K562 (cell line): Measurements from ENCODE around the gene ACO2. TPM values are rescaled to one million over a fixed set of nuclear protein-coding genes. Genes with fewer than 3 reads are reported as not detected.

Experiments used
- ARID1B ChIP-seq: fragments of 450-650 bp; IDR thresholded peaks from 2 replicates; pipeline ENCODE4 v1.6.1; 2016; ENCODE audit warnings: antibody characterized with exemption, mild to moderate bottlenecking, inconsistent platforms
- ATF1 ChIP-seq, 2 experiments: fragments of 450-650 bp in 1 of 2; IDR thresholded peaks; 2 replicates each; pipeline ENCODE4 v1.6.1; 2016; ENCODE audit warnings: missing compliant biosample characterization in 1 of 2, missing genetic modification characterization in 1 of 2
- CXXC5 ChIP-seq: fragments of 250-450 bp; sonication (Bioruptor Pico); IDR thresholded peaks from 2 replicates; pipeline ENCODE4 v1.8.0; 2022; ENCODE audit warnings: inconsistent platforms, mild to moderate bottlenecking, moderate library complexity
- DPF2 ChIP-seq: fragments of 450-650 bp; IDR thresholded peaks from 2 replicates; pipeline ENCODE4 v1.6.1; 2016
- FOXM1 ChIP-seq, 2 experiments: fragments of 450-650 bp in 1 of 2; sonication (generic) in 1 of 2; formaldehyde crosslinking in 1 of 2; IDR thresholded peaks; 2 replicates each; pipeline versions ENCODE4 v1.6.1 to v1.9.0; 2017 to 2022; ENCODE audit warnings: low read depth in 2 of 2, mild to moderate bottlenecking in 2 of 2, missing genetic modification reagents in 1 of 2, moderate library complexity in 1 of 2
- GTF2A2 ChIP-seq: IDR thresholded peaks from 2 replicates; pipeline ENCODE4 v1.6.1; 2016; ENCODE audit warnings: mild to moderate bottlenecking, missing genetic modification characterization, missing compliant biosample characterization
- LEF1 ChIP-seq: fragments of 450-650 bp; IDR thresholded peaks from 2 replicates; pipeline ENCODE4 v1.6.1; 2016; ENCODE audit warnings: mild to moderate bottlenecking
- MBD2 ChIP-seq: sonication (generic); IDR thresholded peaks from 2 replicates; pipeline ENCODE4 v1.6.1; 2016; ENCODE audit warnings: low read depth, borderline replicate concordance
- NFYB ChIP-seq: IDR thresholded peaks from 2 replicates; pipeline ENCODE4 v1.6.1; 2011; ENCODE audit warnings: mild to moderate bottlenecking, moderate library complexity; ENCODE audit not compliant: insufficient read length; ENCODE audit errors: extremely low read depth
- NRF1 ChIP-seq, 2 experiments: fragments of 450-650 bp; IDR thresholded peaks in 1 of 2; conservative IDR thresholded peaks in 1 of 2; 2 replicates each; pipeline ENCODE4 v1.6.1; 2014; ENCODE audit warnings: mild to moderate bottlenecking in 2 of 2
- POLR2G ChIP-seq: fragments of 200-400 bp; formaldehyde crosslinking; IDR thresholded peaks from 2 replicates; pipeline ENCODE4 v1.6.1; 2017; ENCODE audit warnings: low read depth, mild to moderate bottlenecking, antibody characterized with exemption, low read length, moderate library complexity
- RAD21 ChIP-seq, 2 experiments: fragments of 250-450 bp in 1 of 2; fragments of 450-650 bp in 1 of 2; sonication (Bioruptor Pico) in 1 of 2; formaldehyde crosslinking in 1 of 2; IDR thresholded peaks in 1 of 2; conservative IDR thresholded peaks in 1 of 2; 2 replicates each; pipeline versions ENCODE4 v1.4.0 to v1.8.0; 2020 to 2022; ENCODE audit warnings: mild to moderate bottlenecking in 2 of 2, moderate library complexity in 1 of 2
- RFX1 ChIP-seq: fragments of 450-650 bp; IDR thresholded peaks from 2 replicates; pipeline ENCODE4 v1.6.1; 2016; ENCODE audit warnings: mild to moderate bottlenecking, moderate library complexity
- SIN3A ChIP-seq, 2 experiments: fragments of 150-350 bp in 1 of 2; IDR thresholded peaks; 2 replicates each; pipeline ENCODE4 v1.6.1; 2011 to 2016; ENCODE audit warnings: borderline replicate concordance in 2 of 2, low read depth in 2 of 2, low read length in 2 of 2, mild to moderate bottlenecking in 2 of 2, moderate library complexity in 2 of 2; ENCODE audit not compliant: control insufficient read depth in 1 of 2
- SIN3B ChIP-seq: fragments of 450-650 bp; IDR thresholded peaks from 2 replicates; pipeline ENCODE4 v1.6.1; 2017; ENCODE audit warnings: low read depth, mild to moderate bottlenecking, moderate library complexity
- TCF15 ChIP-seq: fragments of 250-450 bp; sonication (Bioruptor Pico); IDR thresholded peaks from 2 replicates; pipeline ENCODE4 v1.8.0; 2022; ENCODE audit warnings: moderate library complexity, mild to moderate bottlenecking, inconsistent platforms
- TFAP4 ChIP-seq: sonication (generic); formaldehyde crosslinking; IDR thresholded peaks from 2 replicates; pipeline ENCODE4 v1.8.0; 2022; ENCODE audit warnings: missing genetic modification reagents, mild to moderate bottlenecking, moderate library complexity, borderline replicate concordance
- TFE3 ChIP-seq: fragments of 450-650 bp; formaldehyde crosslinking; IDR thresholded peaks from 2 replicates; pipeline ENCODE4 v1.4.0; 2020; ENCODE audit warnings: mild to moderate bottlenecking, mixed read lengths
- TRIM28 ChIP-seq: fragments of 450-650 bp; IDR thresholded peaks from 2 replicates; pipeline ENCODE4 v1.6.1; 2017
- YY1 ChIP-seq, 3 experiments: IDR thresholded peaks; 2 replicates each; pipeline ENCODE4 v1.6.1; 2011; ENCODE audit warnings: low read length in 2 of 3, mild to moderate bottlenecking in 2 of 3, moderate library complexity in 2 of 3, borderline replicate concordance in 1 of 3, control low read depth in 1 of 3, low read depth in 1 of 3; ENCODE audit not compliant: insufficient read depth in 3 of 3, insufficient replicate concordance in 2 of 3, control insufficient read depth in 1 of 3, insufficient read length in 1 of 3; ENCODE audit errors: extremely low read depth in 1 of 3
- ZBTB12 ChIP-seq: fragments of 250-450 bp; sonication (Bioruptor Pico); IDR thresholded peaks from 2 replicates; pipeline ENCODE4 v1.4.0; 2020
- ZNF143 ChIP-seq: sonication (generic); formaldehyde crosslinking; IDR thresholded peaks from 2 replicates; pipeline ENCODE4 v1.9.0; 2022; ENCODE audit warnings: mild to moderate bottlenecking, missing genetic modification reagents
- polyA plus RNA-seq, 8 experiments: library from polyadenylated mRNA; depleted of rRNA in 4 of 8; stranded (reverse) in 5 of 8; unstranded in 3 of 8; fragments of >200 nt; fragmentation: Nextera tagmentation in 2 of 8; fragmentation: Illumina TruSeq in 1 of 8; extraction: Ambion mirVana in 2 of 8; extraction: Trizol in 1 of 8; gene quantifications; 2 replicates each; pipeline versions ENCODE4 v1.2.1 to v1.2.3, GENCODE V29; 2011 to 2014; ENCODE audit warnings: inconsistent platforms in 1 of 8, missing spikeins in 1 of 8
- total RNA-seq, 7 experiments: library from RNA; depleted of rRNA in 6 of 7; stranded (reverse); fragments of >200 nt in 6 of 7; fragmentation: Illumina TruSeq in 2 of 7; extraction: Trizol in 2 of 7; gene quantifications; 2 replicates each; pipeline versions ENCODE4 v1.2.1 to v1.2.3, GENCODE V29; 2011 to 2021; ENCODE audit warnings: low replicate concordance in 1 of 7

ACO2 gene
- total and polyA plus RNA-seq, 9 of the 15 experiments (the other 6 are each of a cell fraction or from before 2014, with no cell fraction given) = 16.2 to 119 (median 43.2) TPM

GRCh38 chr22:41448189-41448808, 20.6 kb upstream of the ACO2 start (continued):
- TF ChIP-seq LEF1 (no peak), POLR2G (no peak), SIN3B (no peak), NFYB (peak; percentile 46), CXXC5 (CRISPR knock-in tag) (peak; percentile 55), GTF2A2 (tag) (no peak), MBD2 (peak; percentile 51; the same call in 1 of the 2 replicates), FOXM1 (IDR thresholded peaks at IDR 0.05; ENCODE audit: low read depth) (no peak), FOXM1 (CRISPR knock-in tag; IDR thresholded peaks at IDR 0.05; ENCODE audit: low read depth) (peak; percentile 41; the same call in 1 of the 2 replicates), NRF1 (conservative IDR thresholded peaks at IDR 0.05 in 1 of 2, IDR thresholded peaks at IDR 0.05 in 1 of 2) (peak; percentile 90 to 91), ZBTB12 (CRISPR knock-in tag) (0 out of 2 replicates have a peak, but pooled peaks have one; percentile 44), TFE3 (CRISPR knock-in tag) (no peak), ARID1B (peak; percentile 39), YY1 (IDR thresholded peaks at IDR 0.05; ENCODE audit: borderline replicate concordance in 1 of 3, control insufficient read depth in 1 of 3, extremely low read depth in 1 of 3, insufficient read depth in 3 of 3, insufficient read length in 1 of 3, insufficient replicate concordance in 2 of 3, low read depth in 1 of 3, low read length in 2 of 3) (peak; percentile 54 to 91 (median 86)), RAD21 (CRISPR knock-in tag; conservative IDR thresholded peaks at IDR 0.05 in 1 of 2, IDR thresholded peaks at IDR 0.05 in 1 of 2) (no peak), TFAP4 (CRISPR knock-in tag) (peak; percentile 56; the same call in 1 of the 2 replicates), SIN3A (IDR thresholded peaks at IDR 0.05; ENCODE audit: borderline replicate concordance in 2 of 2, control insufficient read depth in 1 of 2, low read depth in 2 of 2, low read length in 2 of 2) (peak; percentile 24 to 58; a peak in 1 of 4 replicates), RFX1 (peak; percentile 48; the same call in 1 of the 2 replicates), TRIM28 (no peak), TCF15 (CRISPR knock-in tag) (no peak), ATF1 (CRISPR knock-in tag; IDR thresholded peaks at IDR 0.05) (no peak), ATF1 (tag; IDR thresholded peaks at IDR 0.05) (peak; percentile 94), DPF2 (peak; percentile 35; the same call in 1 of the 2 replicates), ZNF143 (CRISPR knock-in tag) (peak; percentile 85)
